Effector memory CD4-positive, alpha-beta T cell (primary cell): Measurements from ENCODE around the gene GGT5.

Experiments used
- DNase-seq, 3 donors: peaks; one replicate each; pipeline ENCODE4 v3.0.0-alpha.2; 2020
- H3K27ac ChIP-seq: 2 replicates; pipeline ENCODE4 v1.7.0; 2013; ENCODE audit warnings: mild to moderate bottlenecking, low read length, moderate library complexity; ENCODE audit not compliant: insufficient read depth, poor library complexity, severe bottlenecking
- H3K27me3 ChIP-seq: replicated peaks from 2 replicates; pipeline ENCODE4 v1.7.0; 2013; ENCODE audit warnings: mild to moderate bottlenecking, low read length; ENCODE audit not compliant: insufficient read depth, control insufficient read depth, poor library complexity, severe bottlenecking
- H3K36me3 ChIP-seq: 2 replicates; pipeline ENCODE4 v1.7.0; 2013; ENCODE audit warnings: mild to moderate bottlenecking, low read length, moderate library complexity; ENCODE audit not compliant: control insufficient read depth, insufficient read depth
- H3K4me1 ChIP-seq: 2 replicates; pipeline ENCODE4 v1.7.0; 2013; ENCODE audit warnings: low read length, mild to moderate bottlenecking; ENCODE audit not compliant: control insufficient read depth, insufficient read depth, poor library complexity, severe bottlenecking
- H3K4me3 ChIP-seq: 2 replicates; pipeline ENCODE4 v1.7.0; 2013; ENCODE audit warnings: low read length, low read depth, mild to moderate bottlenecking; ENCODE audit not compliant: insufficient read depth, poor library complexity, severe bottlenecking
- H3K9me3 ChIP-seq: 2 replicates; pipeline ENCODE4 v1.7.0; 2013; ENCODE audit warnings: mild to moderate bottlenecking, low read length, moderate library complexity; ENCODE audit not compliant: control insufficient read depth

Gene GGT5

GRCh38 chr22:24190596-24191208, 54.2 kb downstream of the GGT5 start:
- Histone ChIP-seq H3K9me3 (no peaks in the 10 kb centered on the region), H3K4me3 (no peak overlapping the region), H3K4me1 (no peaks in the 10 kb centered on the region), H3K27me3 (no peaks in the 10 kb centered on the region), H3K36me3 (no peaks in the 10 kb centered on the region), H3K27ac (no peak overlapping the region)
- no peak for DNase-seq

- no peaks in the 10 kb centered on the region for H3K9me3 ChIP-seq
- H3K4me3 ChIP-seq, result no peak overlapping the region
- no peaks in the 10 kb centered on the region for H3K4me1 ChIP-seq
- no peaks in the 10 kb centered on the region for H3K27me3 ChIP-seq
- H3K36me3 ChIP-seq, result no peaks in the 10 kb centered on the region
- H3K27ac ChIP-seq, result no peak overlapping the region
- DNase-seq, result no peak
Observed at GRCh38 chr22:24190159-24190540, 54.7 kb downstream of the GGT5 start.

- H3K4me3 ChIP-seq, result no peak overlapping the region
- DNase-seq, result no peak
- no peaks in the 10 kb centered on the region for H3K36me3 ChIP-seq
- H3K9me3 ChIP-seq, result no peaks in the 10 kb centered on the region
- H3K27ac ChIP-seq, result no peak overlapping the region
- no peaks in the 10 kb centered on the region for H3K4me1 ChIP-seq
- no peaks in the 10 kb centered on the region for H3K27me3 ChIP-seq
Observed at GRCh38 chr22:24189249-24190158, 55.4 kb downstream of the GGT5 start.

DNA sequence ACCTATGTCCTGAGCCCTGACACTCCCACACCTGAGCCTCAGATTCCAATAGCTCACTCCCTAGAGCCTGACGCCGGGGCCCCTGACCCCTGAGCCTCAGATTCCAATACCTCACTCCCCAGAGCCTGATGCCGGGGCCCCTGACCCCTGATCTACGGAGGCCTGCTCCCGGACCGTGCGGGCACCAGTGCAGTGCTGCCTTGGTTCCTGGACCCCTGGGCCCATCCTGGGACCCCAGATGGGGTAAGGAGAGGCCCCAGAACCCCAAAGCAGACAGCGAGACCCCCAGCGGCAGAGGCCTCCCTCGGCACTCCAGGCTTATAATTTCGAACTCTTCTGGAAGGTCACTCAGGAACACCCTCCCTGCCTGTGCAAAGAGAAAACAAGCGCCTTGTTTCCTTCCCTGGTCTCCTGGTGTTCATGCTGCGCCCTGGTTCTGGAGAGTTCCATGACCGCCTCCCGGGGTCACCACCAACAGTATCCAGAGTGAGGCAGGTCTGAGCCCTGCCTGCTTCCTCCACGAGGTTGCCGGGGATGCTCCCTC, 56.1 kb downstream of the GGT5 start:
- H3K27me3 ChIP-seq, result no peaks in the 10 kb centered on the region
- H3K4me1 ChIP-seq, result no peaks in the 10 kb centered on the region
- no peaks in the 10 kb centered on the region for H3K9me3 ChIP-seq
- H3K4me3 ChIP-seq, result no peak overlapping the region
- no peak overlapping the region for H3K27ac ChIP-seq
- H3K36me3 ChIP-seq, result no peaks in the 10 kb centered on the region
- DNase-seq, result no peak

GRCh38 chr22:24187731-24188644, 56.9 kb downstream of the GGT5 start:
- DNase-seq, result no peak
- H3K4me3 ChIP-seq, result no peak overlapping the region
- no peak overlapping the region for H3K27ac ChIP-seq
- no peaks in the 10 kb centered on the region for H3K36me3 ChIP-seq
- H3K4me1 ChIP-seq, result no peaks in the 10 kb centered on the region
- no peaks in the 10 kb centered on the region for H3K9me3 ChIP-seq
- no peaks in the 10 kb centered on the region for H3K27me3 ChIP-seq

- H3K9me3 ChIP-seq, result no peaks in the 10 kb centered on the region
- no peak overlapping the region for H3K27ac ChIP-seq
- H3K27me3 ChIP-seq, result no peaks in the 10 kb centered on the region
- no peak overlapping the region for H3K4me3 ChIP-seq
- no peaks in the 10 kb centered on the region for H3K36me3 ChIP-seq
- no peaks in the 10 kb centered on the region for H3K4me1 ChIP-seq
- no peak for DNase-seq
Observed at GRCh38 chr22:24186892-24187670, 57.8 kb downstream of the GGT5 start.

GRCh38 chr22:24186352-24186740, 58.5 kb downstream of the GGT5 start:
- no peaks in the 10 kb centered on the region for H3K27me3 ChIP-seq
- no peak overlapping the region for H3K27ac ChIP-seq
- DNase-seq, result no peak
- H3K9me3 ChIP-seq, result no peaks in the 10 kb centered on the region
- no peak overlapping the region for H3K4me3 ChIP-seq
- H3K4me1 ChIP-seq, result no peaks in the 10 kb centered on the region
- no peaks in the 10 kb centered on the region for H3K36me3 ChIP-seq

- Histone ChIP-seq H3K27ac (no peak overlapping the region), H3K4me3 (no peak overlapping the region), H3K36me3 (no peaks in the 10 kb centered on the region), H3K27me3 (no peaks in the 10 kb centered on the region), H3K9me3 (no peaks in the 10 kb centered on the region), H3K4me1 (no peaks in the 10 kb centered on the region)
- no peak for DNase-seq
Observed at GRCh38 chr22:24185501-24186351, 59.2 kb downstream of the GGT5 start.
